CD4-positive, alpha-beta T cell treated with Interleukin-21 for 1 hour (primary cell): ENCODE results near the gene PPCDC.
A peak's percentile ranks its signal among the peaks of the same experiment; 100 is the strongest.

Experiments
- DNase-seq: peaks from one replicate; pipeline ENCODE4 v3.0.0-alpha.2; 2020

PPCDC gene, protein sequence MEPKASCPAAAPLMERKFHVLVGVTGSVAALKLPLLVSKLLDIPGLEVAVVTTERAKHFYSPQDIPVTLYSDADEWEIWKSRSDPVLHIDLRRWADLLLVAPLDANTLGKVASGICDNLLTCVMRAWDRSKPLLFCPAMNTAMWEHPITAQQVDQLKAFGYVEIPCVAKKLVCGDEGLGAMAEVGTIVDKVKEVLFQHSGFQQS

DNA sequence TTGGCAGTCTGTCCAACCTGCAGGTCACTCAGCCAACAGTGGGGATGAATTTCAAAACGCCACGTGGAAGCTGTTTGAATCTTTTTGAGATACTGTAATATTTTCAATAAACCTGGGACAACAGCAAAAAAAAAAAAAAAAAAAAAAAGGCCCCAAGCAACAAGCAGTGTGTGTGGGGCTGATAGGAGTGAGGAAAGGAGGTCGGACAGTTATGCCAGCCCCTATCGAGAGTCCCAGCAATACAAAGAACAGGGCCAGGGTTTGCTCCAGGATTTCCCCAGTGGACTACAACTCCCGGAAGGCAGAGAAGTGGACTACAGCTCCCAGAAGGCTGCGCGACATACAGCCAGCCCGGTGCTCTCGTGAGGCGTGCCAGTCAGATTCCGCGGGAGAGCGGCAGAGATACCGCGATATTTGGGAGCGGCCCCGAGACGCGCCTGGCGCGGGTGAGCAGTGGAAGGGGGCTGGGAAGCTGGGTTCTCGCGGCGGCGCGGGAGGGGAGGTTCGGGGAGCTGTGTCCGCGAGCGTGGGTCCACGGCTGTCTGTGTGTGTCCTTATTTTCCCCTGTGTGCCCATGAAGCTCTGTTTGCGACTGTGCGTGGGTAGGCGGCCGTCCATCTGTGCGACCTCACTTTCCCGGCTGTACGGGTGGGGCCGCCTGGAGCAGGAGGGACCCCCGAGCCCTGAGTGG, at the start of gene PPCDC:
TSS of gene PPCDC (plus strand) at position 410 of the 691 bp plus-strand sequence. CDS start 4,729 bp downstream, outside the sequence.
- peak; percentile 95 for DNase-seq

DNA sequence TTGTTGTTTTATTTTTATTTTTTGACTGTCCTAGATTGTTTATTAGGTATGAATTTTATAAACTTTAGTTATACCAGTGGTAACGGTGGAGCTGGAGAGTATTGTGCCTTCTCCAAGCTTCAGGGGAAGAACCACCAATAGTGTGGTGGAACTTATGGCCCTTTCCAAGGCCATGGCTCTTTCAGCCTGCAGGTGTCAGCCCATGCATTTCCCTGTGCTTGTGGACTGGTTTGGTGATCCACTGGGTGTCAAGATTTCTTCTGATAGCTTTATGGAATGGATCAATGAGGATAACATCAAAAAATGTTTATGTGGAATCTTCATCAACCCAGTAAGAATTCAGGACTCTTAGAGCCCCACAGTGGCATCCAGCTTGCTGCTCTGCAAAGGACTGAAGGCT, 47.2 kb upstream of the PPCDC start:
- no peak for DNase-seq

GRCh38 chr15:74977599-74977998, 45.8 kb upstream of the PPCDC start:
- no peak for DNase-seq

DNA sequence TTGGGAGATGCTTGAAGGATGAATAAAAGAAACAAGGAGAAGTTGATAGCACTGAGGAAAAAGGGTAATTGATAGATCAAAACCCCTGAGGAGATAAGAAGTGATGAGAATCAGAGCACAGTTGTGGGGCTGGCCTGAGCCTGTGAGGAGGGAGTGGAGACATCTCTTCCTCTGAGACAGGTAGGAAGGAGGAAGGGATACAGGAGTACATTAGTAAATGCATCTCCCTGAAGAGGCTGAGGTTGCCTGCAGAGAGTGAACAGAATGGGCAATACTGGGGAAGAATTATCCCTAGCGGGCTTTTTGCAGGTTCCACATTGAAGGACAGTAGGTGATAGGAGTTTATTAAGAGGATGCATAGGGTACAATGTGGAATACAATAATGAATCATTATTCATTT, 45.3 kb upstream of the PPCDC start:
- DNase-seq: no peak

- DNase-seq: no peak
Measured at GRCh38 chr15:74978503-74978902, 44.9 kb upstream of the PPCDC start.

DNA sequence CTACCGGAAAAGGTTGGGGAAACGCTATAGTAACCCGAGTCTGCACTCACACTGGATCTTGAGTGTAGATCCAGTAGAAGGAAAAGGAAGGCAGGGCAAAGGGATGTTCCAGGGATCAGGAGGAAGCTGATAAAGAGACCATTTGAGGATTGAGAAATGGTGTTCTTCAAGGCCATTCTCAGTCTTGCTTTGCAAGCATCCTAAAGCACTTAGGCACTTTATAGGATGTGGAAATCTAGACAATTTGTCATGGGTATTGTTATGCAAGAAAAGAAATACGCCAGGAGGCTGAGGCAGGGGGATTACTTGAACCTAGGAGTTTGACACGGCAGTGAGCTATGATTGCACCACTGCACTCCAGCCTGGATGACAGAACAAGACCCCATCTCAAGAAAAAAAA, 41.2 kb upstream of the PPCDC start:
- no peak for DNase-seq

DNA sequence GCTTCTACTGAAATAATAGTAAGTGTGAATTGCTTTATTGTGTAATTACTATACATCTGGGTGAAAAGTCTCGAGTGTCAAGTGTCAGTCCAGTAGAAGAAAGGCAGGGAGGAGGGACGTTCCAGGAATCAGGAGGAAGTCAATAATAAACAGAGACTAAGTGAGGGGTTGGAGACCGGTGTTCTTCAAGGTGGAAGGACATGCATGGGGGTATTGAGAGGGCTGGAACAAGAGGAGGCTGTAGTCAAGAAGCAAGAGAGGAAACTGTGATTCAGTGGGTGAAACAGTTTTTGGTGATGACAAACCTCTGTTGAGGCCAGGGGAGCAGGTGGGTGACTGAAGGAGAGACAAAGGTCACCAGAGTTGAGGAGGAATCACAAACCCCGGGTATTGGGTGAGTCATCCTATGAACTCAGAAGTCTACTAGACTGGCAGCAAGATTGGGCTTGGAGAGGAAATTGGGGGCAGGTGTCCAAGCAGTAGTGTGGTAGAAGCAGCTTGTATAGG, 39.6 kb upstream of the PPCDC start:
- DNase-seq: no peak

DNA sequence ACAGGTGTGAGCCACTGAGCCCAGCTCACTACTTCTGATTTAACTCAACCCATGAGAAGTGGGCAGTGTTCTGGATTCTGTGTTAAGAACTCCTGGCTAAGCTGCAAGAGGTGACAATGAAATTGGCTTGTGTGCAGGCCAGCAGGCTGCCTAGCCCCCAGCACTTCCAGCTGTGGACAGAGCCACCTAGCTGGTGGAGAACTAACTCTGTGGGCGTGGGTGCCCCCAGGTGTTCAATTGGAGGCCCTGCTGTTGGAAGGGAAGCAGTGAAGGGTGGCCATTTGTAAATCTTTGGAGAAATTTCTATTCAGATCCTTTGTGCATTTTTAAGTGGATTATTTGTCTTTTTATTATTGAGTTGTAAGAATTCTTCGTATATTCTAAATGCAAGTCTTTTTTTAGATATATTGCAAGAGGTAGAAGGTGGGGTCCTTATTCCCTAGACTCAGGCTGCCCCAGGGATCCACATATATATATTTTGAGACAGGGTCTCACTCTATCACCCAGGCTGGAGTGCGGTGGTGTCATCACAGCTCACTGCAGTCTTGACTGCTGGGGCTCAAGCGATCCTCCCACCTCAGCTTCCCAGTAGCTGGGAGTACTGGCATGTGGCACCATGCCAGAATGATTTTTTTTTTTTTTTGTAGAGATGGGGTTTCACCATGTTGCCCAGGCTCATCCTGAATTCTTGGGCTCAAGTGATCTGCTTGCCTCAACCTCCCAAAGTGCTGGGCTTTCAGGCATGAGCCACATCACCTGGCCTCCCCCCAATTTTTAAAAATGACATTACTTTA, 35.2 kb upstream of the PPCDC start:
- peak; percentile 28 for DNase-seq

GRCh38 chr15:74989527-74989926, 33.9 kb upstream of the PPCDC start:
- no peak for DNase-seq

- no peak for DNase-seq
Measured at GRCh38 chr15:74992619-74993018, 30.8 kb upstream of the PPCDC start.

GRCh38 chr15:74994236-74994635, 29.2 kb upstream of the PPCDC start:
- DNase-seq: no peak

DNA sequence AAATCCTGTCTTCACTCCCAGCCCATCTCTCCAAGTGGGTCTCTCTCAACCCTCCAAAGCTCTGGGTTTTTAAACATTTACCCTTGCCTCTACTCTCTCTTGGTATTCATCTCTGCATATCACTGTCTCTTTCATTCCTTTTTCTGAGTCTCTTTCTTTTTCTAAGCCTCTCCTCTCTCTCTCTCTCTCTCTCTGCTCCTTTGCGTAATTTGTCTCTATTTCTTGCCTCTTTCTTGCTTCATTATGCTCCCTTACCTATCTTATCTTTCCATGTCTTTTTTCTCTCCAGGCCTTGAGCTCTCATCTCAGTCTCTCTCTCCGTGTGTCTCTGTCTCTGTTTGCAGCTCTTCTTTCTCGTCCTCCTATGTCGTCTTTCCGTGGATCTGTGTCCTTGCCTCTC, 28.7 kb upstream of the PPCDC start:
- DNase-seq: no peak

DNA sequence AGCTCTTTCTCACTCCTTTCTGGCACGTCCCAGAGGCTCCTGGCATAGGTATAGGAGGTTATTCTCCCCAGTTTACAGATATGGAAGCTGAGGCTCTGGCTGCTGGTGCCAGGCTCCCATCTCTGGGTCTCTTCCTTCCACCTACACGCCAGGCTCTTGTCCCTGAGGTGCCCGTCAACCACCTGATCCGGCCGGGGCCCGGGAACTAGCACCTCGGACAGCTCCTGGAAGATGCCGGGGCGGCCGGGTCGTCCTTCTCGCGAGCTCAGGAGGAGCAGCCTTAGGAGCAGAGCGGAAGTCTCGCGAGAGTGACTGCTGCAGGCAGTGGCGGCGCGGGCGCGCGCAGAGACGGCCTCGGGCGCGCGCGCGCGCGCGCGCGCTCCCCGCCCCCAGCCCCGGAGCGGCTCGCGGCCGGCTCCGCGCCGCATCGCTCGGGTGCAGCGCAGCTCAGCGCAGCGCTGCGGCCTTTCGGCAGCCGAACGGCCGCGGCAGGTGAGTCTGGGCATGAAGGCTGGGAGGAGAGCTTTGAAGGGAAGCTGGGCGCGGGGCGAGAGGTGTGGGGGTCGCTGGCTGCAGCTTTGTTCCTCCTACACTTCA, 28.1 kb upstream of the PPCDC start, which contains the start of gene SCAMP5:
TSS of gene SCAMP5 (plus strand) at position 382 of the 597 bp plus-strand sequence. CDS start 16,277 bp downstream, outside the sequence.
- DNase-seq: peak; percentile 93

- DNase-seq: no peak
Measured at GRCh38 chr15:74995779-74996765, 27.3 kb upstream of the PPCDC start.

GRCh38 chr15:74997141-74997540, 26.2 kb upstream of the PPCDC start:
- no peak for DNase-seq

DNA sequence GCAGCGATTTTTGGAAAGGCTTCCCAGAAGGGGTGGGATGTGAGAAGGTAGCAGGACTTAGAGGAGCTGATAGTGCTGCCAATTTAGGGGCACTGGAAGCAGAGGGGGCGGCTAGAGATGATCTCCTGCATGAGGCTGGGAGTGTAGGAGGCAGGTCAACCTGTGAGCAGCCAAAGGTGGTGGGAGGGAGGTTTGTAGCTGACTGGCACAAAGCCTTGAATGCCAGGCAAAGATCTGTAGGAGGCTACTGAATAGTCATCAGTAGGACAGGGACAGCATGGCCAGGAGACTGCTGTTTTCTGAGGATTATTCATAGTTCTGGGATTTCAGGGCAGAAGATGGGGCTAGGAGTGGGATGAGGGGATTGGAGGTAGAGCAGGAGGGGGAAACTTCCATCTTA, 25.8 kb upstream of the PPCDC start:
- no peak for DNase-seq

GRCh38 chr15:75001310-75001709, 22.1 kb upstream of the PPCDC start:
- DNase-seq: no peak

DNA sequence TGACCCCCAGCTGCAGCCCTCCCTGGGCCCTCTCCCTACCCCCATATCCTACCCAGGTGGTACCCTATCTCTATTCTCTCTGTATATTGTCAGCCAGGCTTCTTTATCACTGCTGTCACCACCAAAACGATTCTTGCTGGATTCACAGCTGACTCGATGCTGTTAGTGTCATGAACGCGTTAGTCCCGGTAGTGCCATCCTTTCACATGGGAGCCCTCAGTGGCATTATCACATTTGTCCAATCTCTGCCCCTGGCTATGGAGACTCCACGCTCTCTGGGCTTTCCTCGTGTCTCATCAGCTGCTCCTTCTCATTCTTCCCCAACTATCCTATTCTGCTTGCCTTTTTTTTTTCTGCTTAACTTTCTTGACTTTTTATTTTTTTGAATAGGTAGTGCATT, 21.0 kb upstream of the PPCDC start:
- no peak for DNase-seq

GRCh38 chr15:75007216-75007615, 16.2 kb upstream of the PPCDC start:
- no peak for DNase-seq

DNA sequence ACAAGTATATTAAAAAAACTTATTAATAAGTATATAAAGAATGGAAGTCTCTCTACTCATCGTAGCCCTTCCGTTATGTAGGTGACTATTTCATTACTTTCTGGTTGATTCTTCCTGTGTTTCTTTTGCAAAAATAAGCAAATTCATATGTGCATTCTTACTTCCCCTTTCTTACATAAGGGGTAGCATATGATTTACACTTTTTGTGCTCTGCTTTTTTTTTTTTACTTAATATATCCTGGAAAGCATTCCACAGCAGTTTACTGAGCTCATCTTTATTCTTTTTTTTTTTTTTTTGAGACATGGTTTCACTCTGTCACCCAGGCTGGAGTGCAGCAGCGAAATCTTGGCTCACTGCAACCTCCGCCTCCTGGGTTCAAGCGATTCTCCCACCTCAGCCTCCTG, 15.2 kb upstream of the PPCDC start:
- DNase-seq: no peak

GRCh38 chr15:75008629-75009326, 14.6 kb upstream of the PPCDC start:
- no peak for DNase-seq
